Dermis lymphatic vessel endothelial cell (primary cell): Measurements from ENCODE around the gene RABL3. TPM values are rescaled to one million over a fixed set of nuclear protein-coding genes. Genes with fewer than 3 reads are reported as not detected.

ENCODE experiments used
- total RNA-seq: library from RNA; depleted of rRNA; stranded (reverse); fragments of >200 nt; gene quantifications from 2 replicates; pipeline ENCODE4 v1.2.1, GENCODE V29; 2014

RABL3 gene, protein sequence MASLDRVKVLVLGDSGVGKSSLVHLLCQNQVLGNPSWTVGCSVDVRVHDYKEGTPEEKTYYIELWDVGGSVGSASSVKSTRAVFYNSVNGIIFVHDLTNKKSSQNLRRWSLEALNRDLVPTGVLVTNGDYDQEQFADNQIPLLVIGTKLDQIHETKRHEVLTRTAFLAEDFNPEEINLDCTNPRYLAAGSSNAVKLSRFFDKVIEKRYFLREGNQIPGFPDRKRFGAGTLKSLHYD
- total RNA-seq = 9.4 and 10.6 TPM in 2 replicates

DNA sequence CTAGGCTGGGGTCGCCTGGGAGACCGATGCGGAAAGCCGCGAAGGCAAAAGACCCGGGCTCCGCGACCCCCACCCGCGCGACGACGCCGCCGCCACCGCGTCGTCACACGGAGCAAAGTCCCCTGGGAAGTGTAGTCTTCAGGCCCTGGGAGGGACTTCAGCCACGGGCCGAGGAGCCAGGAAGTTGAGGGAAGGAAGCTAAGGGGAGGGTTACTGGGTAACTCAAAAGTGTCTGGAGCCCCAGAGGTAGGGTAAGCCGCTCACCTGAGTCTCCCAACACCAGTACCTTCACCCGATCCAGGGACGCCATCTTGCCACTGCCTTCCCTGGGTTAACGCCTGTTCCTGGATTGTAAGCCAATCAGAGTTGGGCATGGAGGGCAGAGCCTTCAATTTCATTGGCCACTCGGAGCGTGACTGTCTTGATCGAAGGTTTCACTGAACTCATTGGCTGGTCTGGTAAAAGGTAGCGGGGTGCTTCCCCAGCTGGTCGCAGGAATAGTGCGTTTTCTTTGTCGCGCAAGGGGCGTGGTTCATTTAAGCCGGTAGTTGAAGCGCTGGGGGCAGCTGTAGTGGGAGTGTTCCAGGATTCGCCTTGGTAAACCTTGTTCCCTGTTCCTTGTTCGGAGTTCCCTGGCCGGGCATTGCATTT, at the start of gene RABL3, which contains the start of gene GTF2E1:
Gene RABL3, minus strand, starts transcription at position 319 of the 651 bp plus-strand sequence. Its CDS starts 9 bp downstream, at position 310.
Gene GTF2E1, plus strand, starts transcription at position 547 of the 651 bp plus-strand sequence. CDS start 7,809 bp downstream, outside the sequence.

DNA sequence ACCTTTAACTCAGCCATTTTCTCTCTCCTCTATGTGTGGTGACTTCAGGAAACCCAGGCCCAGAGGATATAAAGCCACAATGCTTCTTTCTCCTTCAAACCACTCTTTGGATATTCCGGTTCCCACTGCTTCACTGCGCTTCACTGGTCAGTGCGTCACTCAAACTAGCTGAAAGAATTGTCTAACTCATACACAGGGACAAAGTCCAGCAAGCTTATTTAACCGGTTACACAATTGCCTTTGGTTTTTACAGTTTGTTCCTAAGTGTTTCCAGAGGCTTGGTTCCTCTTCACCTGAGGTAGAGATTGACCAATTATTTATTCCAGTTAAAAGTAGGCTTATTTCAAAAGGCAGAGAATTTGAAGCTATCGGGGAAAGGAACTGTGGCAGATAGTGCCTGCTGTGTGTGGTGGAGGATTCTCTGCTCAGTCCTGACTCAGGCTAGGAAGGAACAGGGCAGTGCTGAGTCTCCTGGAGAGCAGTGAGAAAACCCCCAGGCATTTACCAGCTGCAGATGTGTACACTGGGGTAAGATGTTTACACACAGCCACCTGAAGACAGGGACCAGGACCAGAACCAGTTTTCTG, 60.1 kb downstream of the RABL3 start, which contains the start of gene HGD:
Gene HGD, minus strand, starts transcription at position 145 of the 587 bp plus-strand sequence. Its CDS starts 128 bp downstream, at position 17.

Other genes with a start within 250 kb of the RABL3 start
- gene NDUFB4, start 146.2 kb downstream of the RABL3 start, total RNA-seq = 22.9 and 24.8 TPM in 2 replicates
- gene HGD, start 60.3 kb downstream of the RABL3 start, total RNA-seq = 0.11 and 0.26 TPM in 2 replicates
- gene GTF2E1, start 228 bp upstream of the RABL3 start, total RNA-seq = 29.3 and 33.3 TPM in 2 replicates
- gene STXBP5L, start 165.7 kb upstream of the RABL3 start, total RNA-seq = not detected in 2 replicates